ENCODE data around the gene NCAPG2. TPM values are rescaled to one million over a fixed set of nuclear protein-coding genes. Genes with fewer than 3 reads are reported as not detected.
"Not testable (repeated sequence)": the region's sequence is repeated elsewhere in the genome, so short reads cannot be mapped to it uniquely, and the experiment has no call there.

Gene NCAPG2
- polyA plus RNA-seq, 3 donors, result 22.1 to 29.5 (median 27.1) TPM

DNA sequence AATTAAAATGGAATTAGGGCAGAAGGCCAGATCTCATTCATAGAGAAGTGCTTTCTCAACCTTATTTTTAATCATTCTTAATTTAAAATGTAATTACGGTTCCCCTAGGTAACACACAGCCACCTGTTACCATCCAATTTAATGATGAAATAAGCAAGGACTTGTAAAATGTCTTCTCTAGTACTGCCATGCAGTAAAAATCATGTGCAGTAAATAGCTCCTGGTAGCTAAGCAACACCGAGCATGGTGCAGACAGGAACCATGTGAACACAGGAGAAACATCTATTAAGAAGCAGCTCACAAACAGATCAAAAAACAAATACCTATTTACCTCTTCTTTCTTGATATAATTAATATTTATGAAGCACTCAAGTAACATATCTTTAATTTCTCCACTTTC lies 15.1 kb downstream of the NCAPG2 start:
- DNase-seq (ENCODE audit: extremely low read depth in 1 of 11, low read depth in 9 of 11, low spot score in 4 of 11), result no peak

DNA sequence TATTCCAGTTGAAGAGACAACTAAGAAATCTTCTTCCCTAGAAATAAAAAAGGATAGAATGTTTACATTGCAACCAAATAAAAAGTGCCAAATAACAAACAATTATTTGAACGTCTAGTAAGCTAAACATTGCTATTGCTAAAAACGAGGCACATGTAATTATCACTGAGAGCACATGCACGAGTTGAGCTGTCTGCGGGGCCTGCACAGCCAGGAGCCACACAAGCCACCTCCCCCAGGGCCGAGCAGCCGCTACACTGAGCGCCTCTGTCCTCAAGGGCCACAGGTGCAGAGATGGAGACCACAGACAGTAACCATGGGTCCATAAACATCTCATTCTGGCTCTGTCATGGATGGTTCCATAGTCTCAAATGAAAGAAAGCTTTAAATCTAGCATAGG lies 17.2 kb downstream of the NCAPG2 start:
- DNase-seq (ENCODE audit: extremely low read depth in 1 of 11, low read depth in 9 of 11, low spot score in 4 of 11), result no peak

DNA sequence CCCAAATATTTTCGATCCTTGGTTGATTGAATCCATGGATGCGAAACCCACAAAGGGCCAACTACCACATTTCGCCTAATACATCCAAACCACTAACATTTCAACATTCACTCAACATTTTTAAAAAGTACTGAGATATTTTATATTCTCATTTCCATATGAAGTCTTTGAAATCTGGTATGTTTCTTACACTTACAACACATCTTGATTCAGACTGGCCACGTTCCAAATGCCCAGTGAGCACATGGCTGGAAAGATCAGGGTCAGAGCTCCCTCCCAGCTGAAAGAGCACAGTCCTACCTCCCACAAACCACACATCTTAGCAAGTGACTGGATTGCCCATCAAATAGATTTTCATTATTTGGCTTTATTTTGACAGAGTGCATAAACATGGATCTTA lies 18.9 kb downstream of the NCAPG2 start:
- no peak for DNase-seq (ENCODE audit: extremely low read depth in 1 of 11, low read depth in 9 of 11, low spot score in 4 of 11)

DNA sequence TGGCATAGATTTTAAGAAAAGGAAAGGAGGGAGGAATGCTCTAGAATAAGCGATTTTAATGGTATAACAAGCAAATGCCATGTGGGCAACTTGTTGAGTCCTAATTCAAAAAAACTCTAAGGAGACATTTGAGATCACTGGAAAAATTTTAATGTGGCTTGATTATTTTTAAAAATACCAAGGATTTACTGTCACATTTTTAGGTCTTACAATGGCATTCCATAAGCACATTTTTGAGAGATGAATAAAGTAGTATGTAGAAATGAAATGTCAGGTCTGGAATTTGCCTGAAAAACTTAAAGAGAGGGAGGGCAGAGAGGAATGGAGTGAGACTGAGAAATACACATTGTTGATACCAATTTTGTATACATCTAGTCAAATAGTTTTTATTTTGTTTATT lies 20.3 kb downstream of the NCAPG2 start:
- DNase-seq (ENCODE audit: extremely low read depth in 1 of 11, low read depth in 9 of 11, low spot score in 4 of 11), result no peak

DNA sequence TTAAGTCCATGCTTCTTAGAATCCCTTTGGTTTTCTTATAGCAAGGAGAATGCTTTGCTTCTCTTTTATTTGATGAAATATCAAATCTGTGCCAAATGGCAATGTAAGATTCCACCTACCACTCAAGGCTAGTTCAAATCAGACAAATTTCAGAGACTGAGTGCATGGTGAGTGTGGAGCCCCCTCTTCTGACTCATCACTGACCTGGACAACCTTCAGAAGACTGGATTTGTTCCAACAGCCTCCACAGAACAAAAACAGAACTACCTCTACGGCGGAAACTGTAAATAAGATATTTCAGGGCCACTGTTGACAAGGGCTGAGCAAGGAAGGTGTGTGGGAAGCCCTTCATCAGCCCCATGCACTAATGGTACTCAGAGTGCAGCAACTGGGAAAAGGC lies 21.1 kb downstream of the NCAPG2 start:
- DNase-seq (ENCODE audit: extremely low read depth in 1 of 11, low read depth in 9 of 11, low spot score in 4 of 11), result no peak

DNA sequence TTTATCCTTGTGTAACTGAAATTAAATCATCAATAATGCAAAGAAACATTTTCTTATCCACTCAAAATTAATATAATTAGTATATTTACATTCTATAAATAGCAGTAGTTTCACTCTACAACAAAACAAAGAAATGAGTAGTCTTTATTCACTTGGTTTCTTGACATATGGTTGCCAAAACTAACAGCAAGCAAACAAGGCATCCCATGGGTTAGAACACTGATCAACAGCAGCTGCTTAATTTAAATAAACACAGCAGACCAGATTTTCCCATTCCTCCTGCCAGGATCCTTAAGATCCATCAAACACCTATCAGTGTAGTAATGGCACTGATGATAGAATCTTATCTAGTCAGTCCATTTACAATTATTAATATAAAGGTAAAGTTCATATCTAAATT lies 22.1 kb downstream of the NCAPG2 start:
- DNase-seq (ENCODE audit: extremely low read depth in 1 of 11, low read depth in 9 of 11, low spot score in 4 of 11), result no peak

DNA sequence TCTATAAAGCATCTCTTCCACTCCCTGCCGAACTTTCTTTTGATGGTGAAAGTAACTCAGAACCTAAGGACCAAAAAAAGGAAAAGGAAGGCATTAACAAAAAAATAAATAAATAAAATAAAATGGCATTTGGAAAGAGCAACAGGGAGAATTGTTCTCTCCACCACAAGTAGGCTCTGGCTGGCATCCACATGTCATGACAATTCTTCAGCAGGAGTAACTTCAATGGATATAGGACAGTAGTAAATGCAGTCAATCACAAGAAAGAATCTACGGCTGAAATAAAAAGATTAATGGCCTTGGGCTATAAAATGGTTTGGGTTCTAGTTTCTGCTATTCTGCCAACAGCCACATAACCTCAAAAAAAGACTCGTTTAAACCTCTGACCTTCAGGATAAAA lies 23.9 kb downstream of the NCAPG2 start:
- DNase-seq (ENCODE audit: extremely low read depth in 1 of 11, low read depth in 9 of 11, low spot score in 4 of 11), result no peak

DNA sequence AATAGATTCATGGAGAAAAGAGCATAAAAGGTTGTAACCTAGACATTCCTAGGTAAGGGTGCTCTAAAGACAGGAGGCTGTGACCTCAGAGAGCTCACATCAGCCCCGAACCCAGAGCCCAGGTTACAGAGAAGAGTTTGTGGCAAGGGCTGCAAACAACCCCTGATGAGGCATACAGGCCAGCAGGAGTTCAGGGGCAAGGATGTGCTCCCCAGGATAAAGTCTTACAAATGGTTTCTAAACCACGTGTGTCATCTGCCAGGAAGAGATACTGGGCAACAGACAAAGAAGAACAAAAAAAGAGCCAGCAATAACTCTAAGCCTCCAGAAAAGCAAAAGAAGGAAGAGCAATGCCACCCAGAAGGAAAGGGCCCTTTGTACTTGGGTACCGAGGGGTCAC lies 27.7 kb downstream of the NCAPG2 start:
- no peak for DNase-seq (ENCODE audit: extremely low read depth in 1 of 11, low read depth in 9 of 11, low spot score in 4 of 11)

DNA sequence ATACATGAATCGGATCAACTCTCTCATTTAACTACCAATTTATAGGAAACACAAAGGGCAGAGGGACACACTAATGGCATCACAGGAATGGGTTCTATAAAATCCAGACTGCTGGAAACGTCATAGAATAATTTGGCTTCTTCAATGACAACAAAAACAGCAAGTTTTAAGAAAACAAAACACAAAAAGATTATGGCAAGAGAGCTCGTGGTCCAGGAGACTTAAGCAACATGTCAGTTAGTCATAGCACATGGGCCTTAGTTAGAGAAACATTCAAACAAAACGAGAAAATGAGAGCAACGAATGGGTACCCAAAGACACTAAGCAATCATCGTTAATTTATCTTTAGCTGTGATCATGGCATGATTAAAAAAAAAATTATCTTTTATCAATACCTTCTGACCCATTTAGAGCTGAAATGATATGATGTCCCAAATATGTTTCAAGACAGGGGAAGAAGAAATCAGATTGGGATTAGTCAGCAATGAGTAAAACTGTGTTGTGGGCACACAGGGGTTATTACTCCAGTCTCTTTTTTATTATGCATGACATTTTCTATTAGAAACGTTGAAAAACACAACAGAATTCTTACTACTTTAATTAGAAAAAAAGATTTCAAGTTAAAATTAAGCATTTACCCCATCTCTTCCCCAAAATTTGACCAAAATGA lies 28.3 kb downstream of the NCAPG2 start:
- no peak for DNase-seq (ENCODE audit: extremely low read depth in 1 of 11, low read depth in 9 of 11, low spot score in 4 of 11)

DNA sequence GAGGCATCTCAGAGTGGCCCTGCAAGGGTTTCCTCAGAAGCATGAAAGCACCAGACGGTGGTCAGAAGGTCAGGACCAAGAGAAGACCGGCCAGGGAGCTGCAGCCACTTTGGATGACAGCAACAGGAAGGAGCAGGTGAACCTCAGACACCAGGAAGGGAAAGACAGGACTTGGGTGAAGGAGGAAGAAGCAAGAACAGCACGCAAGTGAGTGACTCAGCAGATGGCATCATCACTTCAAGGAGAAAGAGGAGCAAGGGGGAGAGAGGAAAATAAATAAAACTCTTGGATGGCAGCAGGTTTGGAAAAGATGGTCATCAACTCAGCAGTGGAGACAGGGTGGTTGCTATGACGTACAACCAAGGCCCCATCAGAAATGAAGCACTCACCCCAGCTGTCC lies 31.6 kb downstream of the NCAPG2 start:
- DNase-seq (ENCODE audit: extremely low read depth in 1 of 11, low read depth in 9 of 11, low spot score in 4 of 11), result no peak

DNA sequence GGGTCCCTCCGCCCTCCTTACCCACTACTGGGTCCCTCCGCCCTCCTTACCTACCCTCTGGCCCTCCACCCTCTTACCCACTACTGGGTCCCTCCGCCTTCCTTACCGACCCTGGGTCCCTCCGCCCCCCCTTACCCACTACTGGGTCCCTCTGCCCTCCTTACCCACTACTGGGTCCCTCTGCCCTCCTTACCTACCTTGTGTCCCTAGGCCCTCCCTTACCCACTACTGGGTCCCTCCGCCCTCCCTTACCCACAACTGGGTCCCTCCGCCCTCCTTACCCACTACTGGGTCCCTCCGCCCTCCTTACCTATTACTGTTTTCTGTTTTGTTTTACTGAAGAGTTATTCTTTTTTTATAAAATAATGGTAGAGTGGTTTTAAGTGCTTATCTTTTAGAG lies 36.5 kb downstream of the NCAPG2 start:
- not testable (repeated sequence) for DNase-seq (ENCODE audit: extremely low read depth in 1 of 11, low read depth in 9 of 11, low spot score in 4 of 11)

DNA sequence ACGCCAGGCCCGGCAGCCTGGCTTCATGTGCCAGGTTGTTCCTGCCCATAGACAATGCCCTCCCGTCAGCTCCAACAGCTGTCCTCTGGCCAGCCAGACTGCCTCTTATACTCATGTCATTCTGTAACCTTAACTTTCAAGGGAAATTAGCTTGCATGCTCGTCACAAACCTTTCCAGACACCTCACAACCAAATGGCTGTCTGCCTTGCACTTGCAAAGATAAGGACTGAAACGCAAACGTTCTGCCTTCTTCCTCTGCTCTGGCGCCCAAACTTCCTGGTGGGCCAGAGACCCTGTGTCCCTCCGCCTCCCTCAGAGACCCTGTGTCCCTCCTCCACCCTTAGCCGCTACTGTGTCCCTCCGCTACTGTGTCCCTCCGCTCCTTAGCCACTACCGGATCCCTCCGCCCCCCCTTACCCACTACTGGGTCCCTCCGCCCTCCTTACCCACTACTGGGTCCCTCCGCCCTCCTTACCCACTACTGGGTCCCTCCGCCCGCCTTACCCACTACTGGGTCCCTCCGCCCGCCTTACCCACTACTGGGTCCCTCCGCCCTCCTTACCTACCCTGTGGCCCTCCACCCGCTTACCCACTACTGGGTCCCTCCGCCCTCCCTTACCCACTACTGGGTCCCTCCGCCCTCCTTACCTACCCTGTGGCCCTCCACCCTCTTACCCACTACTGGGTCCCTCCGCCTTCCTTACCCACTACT lies 37.5 kb downstream of the NCAPG2 start:
- DNase-seq (ENCODE audit: extremely low read depth in 1 of 11, low read depth in 9 of 11, low spot score in 4 of 11), result not testable (repeated sequence)

DNA sequence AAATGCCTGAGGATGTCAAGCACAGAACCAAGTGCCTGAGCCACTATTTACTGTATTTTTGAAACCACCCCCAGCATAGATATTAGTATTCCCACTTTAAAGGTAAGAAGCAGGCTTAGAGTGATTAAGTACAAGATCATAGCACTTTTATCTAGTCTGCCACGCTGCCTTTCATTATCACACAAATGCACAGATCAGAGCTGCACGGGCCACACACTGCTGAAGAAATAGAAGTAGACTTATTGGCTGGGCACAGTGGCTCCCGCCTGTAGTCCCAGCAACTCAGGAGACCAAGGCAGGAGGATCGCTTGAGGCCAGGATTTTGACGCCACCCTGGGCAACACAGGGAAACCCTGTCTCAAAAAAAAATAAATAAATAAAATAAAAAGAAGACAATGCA lies 38.2 kb downstream of the NCAPG2 start:
- no peak for DNase-seq (ENCODE audit: extremely low read depth in 1 of 11, low read depth in 9 of 11, low spot score in 4 of 11)

DNA sequence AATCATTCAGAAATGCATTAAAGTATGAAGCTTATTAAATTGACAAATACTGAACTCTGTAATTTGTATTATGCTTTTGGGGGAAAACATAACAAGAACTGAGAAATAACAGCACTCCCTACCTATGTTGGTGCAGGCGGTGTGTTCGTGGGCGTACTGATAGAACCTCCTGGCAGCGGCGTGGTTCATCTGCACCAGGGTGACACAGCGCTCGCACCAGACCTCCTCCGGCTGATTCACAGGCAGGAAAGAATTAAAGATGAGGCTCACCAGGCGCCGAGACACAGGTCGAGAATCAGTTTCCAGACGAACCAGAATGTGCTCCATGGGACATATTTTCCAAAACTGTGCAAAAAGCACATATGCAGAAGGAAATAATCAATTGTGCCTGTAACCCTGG lies 40.2 kb downstream of the NCAPG2 start:
- no peak for DNase-seq (ENCODE audit: extremely low read depth in 1 of 11, low read depth in 9 of 11, low spot score in 4 of 11)

DNA sequence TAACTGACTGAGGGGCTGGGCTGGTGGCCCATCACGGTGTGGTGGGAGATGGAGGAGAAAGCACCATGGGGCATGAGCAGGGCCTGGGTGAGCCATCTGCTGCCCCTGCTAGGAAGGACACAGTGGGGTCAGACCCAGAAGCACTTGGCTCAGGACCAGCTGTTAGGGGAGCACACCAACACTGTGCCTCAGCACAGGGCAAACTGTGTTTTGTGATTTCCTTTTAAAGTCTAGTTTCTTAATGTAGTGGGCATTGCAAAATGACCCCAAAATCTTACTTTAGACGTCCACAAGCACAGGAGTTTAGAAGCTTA lies 41.2 kb downstream of the NCAPG2 start:
- no peak for DNase-seq (ENCODE audit: extremely low read depth in 1 of 11, low read depth in 9 of 11, low spot score in 4 of 11)

DNA sequence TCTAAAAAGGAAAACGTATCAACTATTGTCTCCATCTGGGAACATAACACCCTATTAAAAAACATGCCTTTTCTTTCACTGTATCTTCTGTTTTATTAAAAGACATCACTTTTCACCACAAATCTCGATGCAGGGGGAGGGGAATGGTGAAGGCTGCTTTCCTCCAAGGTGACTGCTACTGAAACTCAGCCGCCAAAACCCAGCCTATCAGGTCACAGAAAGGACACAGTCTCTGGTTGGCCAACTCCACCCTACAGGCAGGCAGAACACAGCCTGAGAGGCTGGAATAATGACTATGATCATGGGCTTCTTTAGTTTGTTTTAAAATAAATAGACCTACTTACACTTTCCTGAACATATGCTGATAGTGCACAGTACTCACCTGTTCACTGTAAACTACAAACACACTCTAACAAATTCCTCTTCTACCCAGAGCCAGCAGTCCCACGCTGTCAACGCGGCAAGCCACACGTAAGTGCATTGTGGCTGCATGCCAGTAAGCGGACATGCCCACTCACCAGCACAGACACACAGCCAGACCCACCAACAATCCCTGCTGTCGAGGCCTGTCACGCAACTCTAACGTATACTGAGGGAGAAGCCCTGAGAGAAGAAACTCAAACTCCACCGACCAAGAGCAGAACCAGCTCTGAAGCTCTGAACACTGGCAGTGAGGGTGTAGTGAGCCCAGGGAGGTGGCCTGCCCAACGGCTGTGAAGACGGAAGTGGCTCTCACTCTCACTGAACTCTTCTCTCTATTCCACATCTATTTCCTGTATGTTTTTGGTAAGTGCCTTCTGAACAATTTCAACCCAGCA lies 41.8 kb downstream of the NCAPG2 start:
- DNase-seq (ENCODE audit: extremely low read depth in 1 of 11, low read depth in 9 of 11, low spot score in 4 of 11), result no peak

DNA sequence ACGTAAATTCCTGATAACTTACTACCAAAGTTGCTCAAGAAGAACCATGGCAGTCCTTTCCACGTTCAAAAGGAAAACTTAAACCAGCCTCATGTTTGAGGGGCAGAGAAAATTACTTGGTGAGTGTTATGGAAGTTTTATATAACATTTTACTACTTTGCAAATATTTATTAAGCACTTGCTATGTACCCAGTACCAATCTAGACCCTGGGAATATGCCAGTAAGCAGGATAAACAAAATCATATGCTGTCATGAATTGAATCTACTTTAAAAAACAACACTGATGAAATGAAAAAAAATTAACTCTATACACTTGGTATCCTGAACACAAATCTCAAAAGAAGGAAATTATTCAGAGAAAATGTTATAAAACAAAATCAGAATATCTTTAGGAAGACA lies 46.1 kb downstream of the NCAPG2 start:
- DNase-seq (ENCODE audit: extremely low read depth in 1 of 11, low read depth in 9 of 11, low spot score in 4 of 11), result no peak

DNA sequence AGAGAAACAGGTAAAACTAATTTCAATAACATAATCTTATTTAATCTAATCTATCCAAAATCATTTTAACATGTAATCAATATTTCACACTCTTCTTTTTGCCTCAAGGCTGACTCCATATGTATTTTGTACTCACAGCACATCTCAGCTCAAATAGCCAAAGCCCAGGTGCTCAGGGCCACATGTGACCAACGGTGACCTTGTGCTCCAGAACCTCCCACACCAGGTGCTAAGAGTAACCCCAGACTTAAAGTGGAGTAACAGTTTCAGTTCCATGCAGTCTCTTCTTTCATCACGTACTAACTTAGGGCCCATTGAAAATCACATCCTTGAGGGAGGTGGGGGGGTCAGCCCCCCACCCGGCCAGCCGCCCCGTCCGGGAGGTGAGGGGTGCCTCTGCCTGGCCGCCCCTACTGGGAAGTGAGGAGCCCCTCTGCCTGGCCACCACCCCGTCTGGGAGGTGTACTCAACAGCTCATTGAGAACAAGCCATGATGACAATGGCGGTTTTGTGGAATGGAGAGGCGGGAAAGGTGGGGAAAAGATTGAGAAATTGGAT lies 47.3 kb downstream of the NCAPG2 start:
- no peak for DNase-seq (ENCODE audit: extremely low read depth in 1 of 11, low read depth in 9 of 11, low spot score in 4 of 11)

DNA sequence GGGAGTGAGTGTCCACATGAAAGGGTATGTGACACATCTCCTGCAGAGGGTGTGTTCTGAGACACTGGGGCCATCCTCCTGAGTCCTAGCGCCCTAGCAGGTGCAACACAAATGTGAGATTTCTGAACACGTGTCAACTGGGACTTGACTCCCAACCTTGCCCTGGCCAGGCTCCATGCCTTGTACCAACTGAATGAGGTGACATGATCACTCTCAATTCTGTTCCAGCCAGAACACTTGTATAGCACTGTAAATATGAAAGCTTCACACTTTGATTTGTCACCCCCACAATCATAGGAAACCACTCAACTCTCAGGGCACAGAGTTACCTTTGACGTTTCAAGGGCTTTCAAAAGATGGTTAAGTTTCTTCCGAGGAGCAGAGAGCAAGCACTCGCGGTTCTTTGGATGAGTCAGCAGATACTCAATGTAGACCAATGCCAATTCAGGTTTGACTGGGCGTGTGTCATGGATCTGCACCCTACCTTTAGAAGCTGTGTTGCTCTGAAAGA lies 48.6 kb downstream of the NCAPG2 start:
- no peak for DNase-seq (ENCODE audit: extremely low read depth in 1 of 11, low read depth in 9 of 11, low spot score in 4 of 11)

DNA sequence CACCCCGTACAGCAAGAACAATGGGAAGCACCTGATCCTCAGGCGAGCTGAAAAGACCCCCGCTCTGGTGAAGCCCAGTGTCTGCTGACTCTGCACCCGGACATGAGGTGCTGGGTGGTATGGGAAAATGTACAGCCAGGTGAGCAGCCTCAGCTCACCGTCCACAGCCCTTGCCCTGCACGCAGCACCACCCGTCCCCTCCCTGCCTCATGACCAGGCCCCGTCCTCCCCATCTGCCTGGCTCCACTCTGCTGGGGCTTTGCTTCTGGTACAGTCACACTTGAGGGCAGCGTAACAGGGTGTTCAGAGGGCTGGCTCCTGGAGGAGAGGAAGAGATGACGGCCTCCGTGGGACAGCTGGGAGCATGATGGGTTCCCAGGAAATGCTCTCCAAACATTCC lies 49.1 kb downstream of the NCAPG2 start:
- DNase-seq (ENCODE audit: extremely low read depth in 1 of 11, low read depth in 9 of 11, low spot score in 4 of 11), result no peak
